HepG2 (cell line): Measurements from ENCODE around the gene C5AR1. TPM values are rescaled to one million over a fixed set of nuclear protein-coding genes. Genes with fewer than 3 reads are reported as not detected.

Source experiments
- GFI1 ChIP-seq: sonication (generic); formaldehyde crosslinking; IDR thresholded peaks from 2 replicates; pipeline ENCODE4 v1.5.0; 2020; ENCODE audit warnings: missing genetic modification reagents, mild to moderate bottlenecking, borderline replicate concordance
- RNF2 ChIP-seq: fragments of 450-650 bp; conservative IDR thresholded peaks from 2 replicates; pipeline ENCODE4 v1.6.1; 2016; ENCODE audit warnings: low read depth
- TCF7 ChIP-seq: sonication (generic); IDR thresholded peaks from 2 replicates; pipeline ENCODE4 v1.6.1; 2016; ENCODE audit warnings: antibody characterized with exemption, low read depth
- ZBTB26 ChIP-seq: IDR thresholded peaks from 2 replicates; pipeline ENCODE4 v1.6.1; 2016; ENCODE audit warnings: missing compliant biosample characterization, missing genetic modification reagents, borderline replicate concordance
- ZNF33B ChIP-seq: sonication (generic); formaldehyde crosslinking; IDR thresholded peaks from 2 replicates; pipeline ENCODE4 v1.5.1; 2020; ENCODE audit warnings: mild to moderate bottlenecking, missing genetic modification reagents
- ZNF512 ChIP-seq: sonication (generic); formaldehyde crosslinking; IDR thresholded peaks from 2 replicates; pipeline ENCODE4 v1.4.0; 2020; ENCODE audit warnings: mild to moderate bottlenecking, missing genetic modification reagents
- ZNF580 ChIP-seq: IDR thresholded peaks from 2 replicates; pipeline ENCODE4 v1.6.1; 2016; ENCODE audit warnings: low read depth, borderline replicate concordance
- ZNF646 ChIP-seq: sonication (generic); formaldehyde crosslinking; IDR thresholded peaks from 2 replicates; pipeline ENCODE4 v1.9.0; 2021; ENCODE audit warnings: mild to moderate bottlenecking, missing genetic modification reagents
- ZNF687 ChIP-seq: sonication (generic); formaldehyde crosslinking; IDR thresholded peaks from 2 replicates; pipeline ENCODE4 v1.5.1; 2020; ENCODE audit warnings: mild to moderate bottlenecking, missing genetic modification reagents, moderate library complexity
- ZNF878 ChIP-seq: sonication (generic); formaldehyde crosslinking; IDR thresholded peaks from 2 replicates; pipeline ENCODE4 v1.8.1; 2023; ENCODE audit warnings: mild to moderate bottlenecking, missing genetic modification reagents, moderate library complexity
- ZNF891 ChIP-seq: sonication (generic); formaldehyde crosslinking; IDR thresholded peaks from 2 replicates; pipeline ENCODE4 v1.5.0; 2020; ENCODE audit warnings: mild to moderate bottlenecking, missing genetic modification reagents
- ZUFSP ChIP-seq: sonication (generic); formaldehyde crosslinking; IDR thresholded peaks from 2 replicates; pipeline ENCODE4 v1.9.0; 2021; ENCODE audit warnings: missing genetic modification reagents, mild to moderate bottlenecking, borderline replicate concordance
- polyA plus RNA-seq, 8 experiments: library from polyadenylated mRNA; depleted of rRNA in 3 of 8; stranded (reverse) in 7 of 8; unstranded in 1 of 8; fragments of >200 nt; fragmentation: Illumina TruSeq in 4 of 8; extraction: Trizol in 4 of 8; gene quantifications; 2 replicates each; pipeline versions ENCODE4 v1.2.1 to v1.2.3, GENCODE V29; 2011 to 2016; ENCODE audit warnings: low read depth in 4 of 8, missing spikeins in 1 of 8, mixed read lengths in 1 of 8; ENCODE audit not compliant: insufficient read depth in 1 of 8
- total RNA-seq, 5 experiments: library from RNA; depleted of rRNA; stranded (reverse); fragments of >200 nt; fragmentation: Illumina TruSeq; extraction: Trizol; gene quantifications; 2 replicates each; pipeline ENCODE4 v1.2.3, GENCODE V29; 2016; ENCODE audit warnings: low read depth in 1 of 5

Gene C5AR1
- total and polyA plus RNA-seq, 2 of the 13 experiments (the other 11 are each of a cell fraction or from before 2014, with no cell fraction given): 0.07 to 1.6 TPM

- TF ChIP-seq ZNF687 (CRISPR knock-in tag): peak; percentile 80
- no peak for TF ChIP-seq ZNF33B (CRISPR knock-in tag)
- no peak for TF ChIP-seq ZNF878
- TF ChIP-seq ZNF646: no peak
- TF ChIP-seq TCF7: no peak
- TF ChIP-seq ZNF512 (CRISPR knock-in tag): no peak
- TF ChIP-seq GFI1 (CRISPR knock-in tag): peak; percentile 55; the same call in 1 of the 2 replicates
- no peak for TF ChIP-seq ZUFSP (CRISPR knock-in tag)
- TF ChIP-seq ZBTB26 (CRISPR knock-in tag): no peak
- no peak for TF ChIP-seq ZNF580 (CRISPR knock-in tag)
- TF ChIP-seq RNF2: no peak
- peak; percentile 29; the same call in 1 of the 2 replicates for TF ChIP-seq ZNF891 (CRISPR knock-in tag)
Observed at GRCh38 chr19:47273313-47274070, 36.2 kb upstream of the C5AR1 start (continued).
